K562 (cell line): ENCODE data around the gene TSGA10IP. TPM values are rescaled to one million over a fixed set of nuclear protein-coding genes. Genes with fewer than 3 reads are reported as not detected.

Experiments used
- CREBBP ChIP-seq: IDR thresholded peaks from one replicate; pipeline ENCODE4 v1.6.1; 2012; ENCODE audit warnings: low read depth, mild to moderate bottlenecking, control low read depth, inconsistent platforms, low read length
- FOSL1 ChIP-seq: fragments of 200-800 bp; sonication (Bioruptor generic); conservative IDR thresholded peaks from 2 replicates; pipeline ENCODE4 v1.6.1; 2016; ENCODE audit warnings: missing genetic modification characterization, missing compliant biosample characterization
- HNRNPUL1 ChIP-seq: fragments of 200-400 bp; formaldehyde crosslinking; IDR thresholded peaks from 2 replicates; pipeline ENCODE4 v1.6.1; 2017; ENCODE audit warnings: low read length
- NCOA1 ChIP-seq: fragments of 450-650 bp; IDR thresholded peaks from 2 replicates; pipeline ENCODE4 v1.6.1; 2016; ENCODE audit warnings: low read depth
- NONO ChIP-seq, 2 experiments: fragments of 200-400 bp in 1 of 2; fragments of 450-650 bp in 1 of 2; formaldehyde crosslinking in 1 of 2; IDR thresholded peaks; 2 replicates each; pipeline ENCODE4 v1.6.1; 2017; ENCODE audit warnings: low read depth in 2 of 2, mild to moderate bottlenecking in 2 of 2, moderate library complexity in 2 of 2, low read length in 1 of 2
- POLR2H ChIP-seq: IDR thresholded peaks from 2 replicates; pipeline ENCODE4 v1.6.1; 2016; ENCODE audit warnings: missing genetic modification characterization, low read depth, mild to moderate bottlenecking, control low read depth, missing compliant biosample characterization, moderate library complexity
- POLR3A ChIP-seq: IDR thresholded peaks from 2 replicates; pipeline ENCODE4 v1.6.1; 2011; ENCODE audit warnings: borderline replicate concordance, mild to moderate bottlenecking, moderate library complexity; ENCODE audit not compliant: insufficient read length, insufficient read depth; ENCODE audit errors: extremely low read depth
- TAF15 ChIP-seq: fragments of 200-400 bp; formaldehyde crosslinking; IDR thresholded peaks from 2 replicates; pipeline ENCODE4 v1.6.1; 2017; ENCODE audit warnings: mild to moderate bottlenecking, low read depth, low read length, moderate library complexity
- ZNF140 ChIP-seq: fragments of 250-450 bp; sonication (Bioruptor Pico); IDR thresholded peaks from 2 replicates; pipeline ENCODE4 v1.8.0; 2021; ENCODE audit warnings: moderate library complexity, mild to moderate bottlenecking, inconsistent platforms
- ZNF175 ChIP-seq: fragments of 200-800 bp; sonication (Bioruptor generic); IDR thresholded peaks from 2 replicates; pipeline ENCODE4 v1.6.1; 2016; ENCODE audit warnings: low read depth, mild to moderate bottlenecking, missing genetic modification characterization, missing compliant biosample characterization
- polyA plus RNA-seq, 8 experiments: library from polyadenylated mRNA; depleted of rRNA in 4 of 8; stranded (reverse) in 5 of 8; unstranded in 3 of 8; fragments of >200 nt; fragmentation: Nextera tagmentation in 2 of 8; fragmentation: Illumina TruSeq in 1 of 8; extraction: Ambion mirVana in 2 of 8; extraction: Trizol in 1 of 8; gene quantifications; 2 replicates each; pipeline versions ENCODE4 v1.2.1 to v1.2.3, GENCODE V29; 2011 to 2014; ENCODE audit warnings: inconsistent platforms in 1 of 8, missing spikeins in 1 of 8
- total RNA-seq, 7 experiments: library from RNA; depleted of rRNA in 6 of 7; stranded (reverse); fragments of >200 nt in 6 of 7; fragmentation: Illumina TruSeq in 2 of 7; extraction: Trizol in 2 of 7; gene quantifications; 2 replicates each; pipeline versions ENCODE4 v1.2.1 to v1.2.3, GENCODE V29; 2011 to 2021; ENCODE audit warnings: low replicate concordance in 1 of 7
- TF ChIP-seq, protein P1 (sequence below): fragments of 250-450 bp; sonication (Bioruptor Pico); IDR thresholded peaks from 2 replicates; pipeline ENCODE4 v1.8.0; 2022; ENCODE audit warnings: inconsistent platforms, mild to moderate bottlenecking, moderate library complexity, borderline replicate concordance
- TF ChIP-seq, protein P2 (sequence below): sonication (generic); formaldehyde crosslinking; IDR thresholded peaks from 2 replicates; pipeline ENCODE4 v1.8.1; 2022; ENCODE audit warnings: missing genetic modification reagents

The TSGA10IP gene
- total and polyA plus RNA-seq, 9 of the 15 experiments (the other 6 are each of a cell fraction or from before 2014, with no cell fraction given): not detected

DNA sequence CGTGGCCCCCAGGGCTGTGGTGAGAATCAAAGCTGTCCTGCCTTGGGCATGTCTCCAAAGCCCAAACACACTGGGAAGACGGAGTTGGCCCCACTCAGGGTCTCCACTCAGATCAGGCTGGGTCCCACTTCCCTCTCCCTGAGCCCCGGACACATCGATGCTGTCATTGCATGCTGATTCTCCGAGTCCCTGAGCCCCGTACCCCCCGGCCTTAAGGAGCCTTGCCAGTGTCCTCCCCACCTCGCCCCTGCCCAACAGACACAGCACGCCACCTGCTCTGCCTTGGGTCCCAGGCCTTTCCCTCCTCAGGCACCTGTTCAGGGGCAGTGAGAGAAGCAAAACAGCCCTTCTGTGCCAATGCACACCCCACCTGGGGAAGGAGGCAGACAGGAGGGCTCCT, 42.1 kb downstream of the TSGA10IP start (continued):
- TF ChIP-seq, protein P1, sequence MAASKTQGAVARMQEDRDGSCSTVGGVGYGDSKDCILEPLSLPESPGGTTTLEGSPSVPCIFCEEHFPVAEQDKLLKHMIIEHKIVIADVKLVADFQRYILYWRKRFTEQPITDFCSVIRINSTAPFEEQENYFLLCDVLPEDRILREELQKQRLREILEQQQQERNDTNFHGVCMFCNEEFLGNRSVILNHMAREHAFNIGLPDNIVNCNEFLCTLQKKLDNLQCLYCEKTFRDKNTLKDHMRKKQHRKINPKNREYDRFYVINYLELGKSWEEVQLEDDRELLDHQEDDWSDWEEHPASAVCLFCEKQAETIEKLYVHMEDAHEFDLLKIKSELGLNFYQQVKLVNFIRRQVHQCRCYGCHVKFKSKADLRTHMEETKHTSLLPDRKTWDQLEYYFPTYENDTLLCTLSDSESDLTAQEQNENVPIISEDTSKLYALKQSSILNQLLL (CRISPR knock-in tag): no peak
- TF ChIP-seq POLR3A (no peak), FOSL1 (no peak), CREBBP (no peak), TAF15 (no peak), NCOA1 (no peak), POLR2H (tag) (no peak), HNRNPUL1 (no peak), NONO (IDR thresholded peaks at IDR 0.05; ENCODE audit: low read depth in 2 of 2, low read length in 1 of 2) (no peak), ZNF140 (CRISPR knock-in tag) (no peak), ZNF175 (CRISPR knock-in tag) (no peak)
- TF ChIP-seq, protein P2, sequence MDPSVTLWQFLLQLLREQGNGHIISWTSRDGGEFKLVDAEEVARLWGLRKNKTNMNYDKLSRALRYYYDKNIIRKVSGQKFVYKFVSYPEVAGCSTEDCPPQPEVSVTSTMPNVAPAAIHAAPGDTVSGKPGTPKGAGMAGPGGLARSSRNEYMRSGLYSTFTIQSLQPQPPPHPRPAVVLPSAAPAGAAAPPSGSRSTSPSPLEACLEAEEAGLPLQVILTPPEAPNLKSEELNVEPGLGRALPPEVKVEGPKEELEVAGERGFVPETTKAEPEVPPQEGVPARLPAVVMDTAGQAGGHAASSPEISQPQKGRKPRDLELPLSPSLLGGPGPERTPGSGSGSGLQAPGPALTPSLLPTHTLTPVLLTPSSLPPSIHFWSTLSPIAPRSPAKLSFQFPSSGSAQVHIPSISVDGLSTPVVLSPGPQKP (CRISPR knock-in tag): no peak
